CD4-positive, alpha-beta T cell treated with Interleukin-21 for 1 hour (primary cell): ENCODE data around the gene ENDOU.

ENCODE experiments used
- DNase-seq: peaks from one replicate; pipeline ENCODE4 v3.0.0-alpha.2; 2020

The ENDOU gene

GRCh38 chr12:47757364-47757839 lies 32.1 kb upstream of the ENDOU start:
- no peak for DNase-seq

DNA sequence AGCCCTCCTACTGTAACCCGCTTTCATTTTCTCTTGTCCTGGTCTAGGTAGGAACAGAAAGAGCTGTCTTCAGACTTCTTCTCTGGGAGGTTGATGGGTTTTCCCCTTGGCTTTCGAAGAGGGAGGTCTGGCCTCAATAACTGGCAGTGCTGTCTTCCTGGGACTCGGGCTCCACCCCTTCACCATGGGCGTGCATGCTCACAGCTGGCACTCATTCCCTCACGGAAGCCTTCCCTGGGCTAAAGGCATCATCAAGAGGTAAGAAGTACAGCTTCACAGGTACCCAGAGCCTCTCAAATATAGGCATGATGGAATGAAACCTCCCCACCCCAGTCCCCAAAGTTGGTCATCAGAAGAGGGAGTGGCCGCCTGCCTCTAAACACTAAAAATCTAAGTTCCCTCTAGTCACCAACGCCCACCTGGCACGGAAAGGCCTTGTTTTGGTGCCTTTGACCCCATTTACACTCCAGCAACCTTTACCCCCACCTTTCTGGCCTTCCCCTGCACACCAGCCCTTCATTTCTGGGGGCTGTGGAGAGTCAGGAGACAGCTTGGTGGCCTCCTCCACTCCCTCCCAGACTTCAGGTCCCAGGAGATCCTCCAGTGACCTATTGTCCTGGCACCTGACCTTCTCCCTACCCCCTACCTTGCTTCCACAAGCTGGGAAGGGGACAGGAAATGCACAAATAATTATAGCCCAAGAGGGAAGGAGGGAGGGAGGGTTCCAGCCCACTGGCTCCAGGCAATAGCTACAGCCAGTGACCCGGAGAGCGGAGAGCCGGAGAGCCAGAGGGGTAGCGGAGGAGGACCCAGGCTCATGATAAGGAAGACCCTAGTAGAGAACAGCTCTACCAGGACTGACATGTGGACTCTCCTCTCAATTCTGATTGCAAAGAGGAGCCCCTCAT lies 30.6 kb upstream of the ENDOU start:
- DNase-seq: peak; percentile 29

GRCh38 chr12:47754881-47755280 lies 29.6 kb upstream of the ENDOU start:
- DNase-seq: no peak

GRCh38 chr12:47754126-47754525 lies 28.8 kb upstream of the ENDOU start:
- DNase-seq: no peak

DNA sequence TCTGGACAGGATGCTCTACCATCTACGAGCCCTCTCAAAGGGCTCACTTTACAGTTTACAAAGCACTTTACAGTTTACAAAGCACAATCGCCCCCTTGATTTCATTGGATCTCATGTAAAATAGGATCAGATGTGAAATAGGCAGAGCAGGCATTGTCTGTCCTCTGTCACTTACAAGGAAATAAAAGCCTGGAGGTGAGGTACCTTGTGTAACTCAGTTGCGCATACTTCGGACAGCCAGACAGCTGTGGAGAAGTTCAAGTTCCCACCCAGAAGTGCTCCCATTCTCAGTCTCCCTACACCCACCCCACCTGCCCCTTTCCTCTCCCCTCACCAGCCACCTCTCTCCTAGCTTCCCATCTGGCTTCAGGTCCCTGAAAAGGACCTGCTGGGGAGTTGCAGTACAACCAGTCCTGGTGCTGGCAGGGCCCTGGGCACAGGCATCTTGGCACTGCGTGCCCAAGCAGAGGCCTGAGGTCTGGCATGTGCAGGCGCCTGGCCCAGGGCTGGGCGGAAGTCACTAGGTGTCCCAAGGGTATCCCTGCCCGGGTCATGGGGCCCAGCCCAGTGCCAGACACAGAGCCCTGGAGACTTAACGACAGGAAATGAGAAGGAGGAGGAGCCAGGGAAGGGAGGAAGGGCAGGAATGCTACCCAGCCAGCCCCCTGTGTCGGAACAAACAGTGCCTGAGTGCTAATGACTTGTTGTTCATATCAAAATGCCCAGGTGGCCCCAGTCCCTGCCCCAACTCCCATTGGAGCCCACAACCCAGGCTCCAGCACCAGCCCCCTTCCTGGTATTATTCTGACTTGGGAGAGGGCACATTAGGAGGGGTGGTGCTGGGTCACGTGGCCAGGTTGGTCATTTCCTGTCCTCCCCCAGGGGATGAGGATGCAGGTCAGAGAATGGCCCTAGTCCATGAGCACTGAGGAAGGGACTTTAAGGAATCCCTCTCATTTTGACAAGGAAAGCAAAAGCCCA lies 28.0 kb upstream of the ENDOU start:
- DNase-seq: no peak

DNA sequence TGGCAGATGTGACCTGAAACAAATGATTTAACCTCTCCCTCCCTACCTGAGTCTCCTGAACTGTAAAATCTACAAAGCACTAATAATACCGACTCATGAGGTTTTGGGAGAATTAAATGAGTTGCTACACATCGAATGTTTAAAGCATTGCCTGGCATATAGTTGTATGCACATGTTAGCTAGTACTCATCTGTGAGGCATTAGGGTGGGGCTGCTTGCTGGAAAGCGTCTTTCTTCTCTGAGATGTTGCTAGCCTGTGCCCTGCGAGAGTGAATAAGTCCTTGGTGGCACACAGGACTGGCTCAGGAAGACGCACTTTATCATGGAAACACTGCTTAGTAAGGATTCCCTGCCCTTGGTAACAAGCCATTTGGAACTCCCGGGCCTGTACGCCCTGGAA lies 27.3 kb upstream of the ENDOU start:
- no peak for DNase-seq

DNA sequence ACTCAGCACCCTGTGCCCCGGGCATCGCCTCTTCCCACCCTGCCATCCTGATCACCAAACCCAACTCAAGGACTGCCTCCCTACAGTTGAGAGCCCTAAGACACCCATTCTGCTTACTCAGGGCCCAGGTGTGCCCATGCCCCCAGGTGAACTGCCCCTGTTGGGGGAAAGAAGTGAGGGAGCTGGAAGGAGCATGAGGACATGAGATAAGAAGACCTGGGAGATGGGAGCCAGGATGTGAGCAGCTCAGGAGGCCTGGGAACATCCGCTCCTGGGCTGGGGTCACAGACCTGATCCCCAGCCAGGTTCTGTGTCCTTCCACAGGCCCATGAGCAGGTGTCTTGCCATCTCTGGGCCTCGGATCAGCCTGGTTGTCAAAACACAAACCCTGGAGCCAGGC lies 26.8 kb upstream of the ENDOU start:
- DNase-seq: no peak

- DNase-seq: no peak
These were observed 26.3 kb upstream of the ENDOU start for GRCh38 chr12:47751561-47751960.

DNA sequence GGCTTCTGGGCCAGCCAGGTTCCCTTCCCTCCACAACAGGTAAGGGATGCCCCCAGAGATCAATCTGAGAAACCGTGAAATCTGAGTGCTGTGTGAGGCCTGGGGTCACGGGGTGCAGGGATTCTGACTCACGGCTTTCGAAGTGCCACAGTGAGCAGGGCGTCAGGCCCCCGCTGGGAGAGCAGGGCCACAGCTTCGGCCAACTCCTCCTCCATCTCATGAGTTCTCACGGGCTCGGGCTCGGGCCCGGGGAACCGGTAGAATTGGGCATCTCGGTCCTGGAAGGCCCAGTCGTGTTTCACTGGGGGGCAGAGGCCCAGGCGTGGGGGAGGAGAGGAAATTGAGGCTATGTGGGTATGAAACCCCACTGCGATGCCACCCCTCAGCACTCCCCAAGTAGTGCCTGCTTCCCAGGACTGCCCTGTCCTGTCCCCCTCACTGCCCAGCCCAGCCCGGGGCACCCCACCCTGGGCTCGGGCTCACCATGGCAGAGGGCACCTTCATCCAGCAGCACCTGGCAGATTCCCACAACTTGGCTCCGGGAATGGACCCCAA lies 25.7 kb upstream of the ENDOU start:
- DNase-seq: no peak

DNA sequence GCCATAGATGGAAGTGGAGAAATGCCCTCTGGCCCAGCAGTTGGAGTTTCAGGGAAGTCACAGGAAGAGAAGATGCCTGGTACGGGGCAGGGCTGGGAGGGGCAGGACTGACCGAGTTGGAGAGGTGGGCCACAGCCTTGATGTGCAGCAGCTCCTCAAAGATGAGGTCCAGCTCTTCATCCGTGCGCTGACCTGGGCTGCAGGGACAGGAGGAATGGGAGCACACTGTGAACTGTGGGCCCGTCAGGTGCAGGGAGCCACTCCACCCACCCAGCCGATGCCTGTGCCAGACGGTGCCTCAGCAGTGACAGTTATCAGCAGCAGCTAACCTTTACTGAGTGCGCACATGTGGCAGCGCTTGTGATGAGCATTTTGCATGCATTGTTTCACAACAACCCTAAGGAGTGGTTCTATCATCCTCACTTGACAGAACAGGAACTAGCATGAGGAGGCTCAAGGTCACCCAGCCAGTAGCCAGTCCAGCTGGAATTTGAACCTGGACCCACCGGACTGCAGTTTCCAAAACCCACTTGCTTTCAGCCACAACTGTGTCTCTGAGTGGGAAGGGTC lies 25.0 kb upstream of the ENDOU start:
- no peak for DNase-seq

GRCh38 chr12:47748899-47749298 lies 23.6 kb upstream of the ENDOU start:
- DNase-seq: no peak

- no peak for DNase-seq
These were observed 23.2 kb upstream of the ENDOU start for GRCh38 chr12:47748507-47748828.

GRCh38 chr12:47747596-47748506 lies 22.6 kb upstream of the ENDOU start:
- DNase-seq: no peak

DNA sequence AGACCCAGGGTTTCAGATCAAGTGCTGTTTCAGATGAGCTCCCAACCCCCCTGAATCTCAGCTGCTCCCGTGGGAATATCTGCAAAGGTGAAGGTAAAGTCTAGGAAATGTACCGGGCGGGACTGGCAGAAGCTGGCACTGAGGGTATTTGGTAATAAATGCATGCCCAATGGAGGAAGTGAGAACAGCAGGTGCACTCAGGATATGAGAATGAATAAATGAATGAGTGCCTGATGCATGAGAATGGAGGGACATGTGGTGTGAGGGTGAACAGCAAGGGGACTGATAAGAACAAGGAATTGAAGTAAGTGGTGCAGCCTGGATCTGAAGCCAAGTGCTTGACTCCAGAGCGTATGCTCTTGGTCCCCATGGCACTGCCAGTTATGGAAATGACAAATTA lies 21.8 kb upstream of the ENDOU start:
- DNase-seq: no peak

- no peak for DNase-seq
These were observed 21.2 kb upstream of the ENDOU start for GRCh38 chr12:47746523-47746922.

DNA sequence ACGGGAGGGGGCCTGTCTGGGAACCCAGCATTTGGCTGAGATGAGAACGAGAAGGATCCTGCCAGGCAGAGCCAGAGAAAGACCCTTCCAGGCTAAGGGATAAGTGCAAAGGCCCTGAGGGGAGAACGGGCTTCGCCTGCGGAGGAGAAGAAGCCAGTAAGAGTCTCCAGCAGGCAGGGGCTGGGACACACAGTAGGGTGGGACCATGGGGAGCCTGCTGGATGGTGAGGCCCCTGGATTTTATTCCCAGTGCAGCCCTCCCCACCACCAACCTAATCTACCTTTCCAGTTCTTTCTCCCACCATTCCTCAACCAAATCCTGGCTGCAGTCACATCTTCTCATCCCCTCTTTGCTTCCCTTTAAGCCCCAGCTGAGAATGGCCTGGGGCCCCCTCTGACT lies 20.8 kb upstream of the ENDOU start:
- no peak for DNase-seq

DNA sequence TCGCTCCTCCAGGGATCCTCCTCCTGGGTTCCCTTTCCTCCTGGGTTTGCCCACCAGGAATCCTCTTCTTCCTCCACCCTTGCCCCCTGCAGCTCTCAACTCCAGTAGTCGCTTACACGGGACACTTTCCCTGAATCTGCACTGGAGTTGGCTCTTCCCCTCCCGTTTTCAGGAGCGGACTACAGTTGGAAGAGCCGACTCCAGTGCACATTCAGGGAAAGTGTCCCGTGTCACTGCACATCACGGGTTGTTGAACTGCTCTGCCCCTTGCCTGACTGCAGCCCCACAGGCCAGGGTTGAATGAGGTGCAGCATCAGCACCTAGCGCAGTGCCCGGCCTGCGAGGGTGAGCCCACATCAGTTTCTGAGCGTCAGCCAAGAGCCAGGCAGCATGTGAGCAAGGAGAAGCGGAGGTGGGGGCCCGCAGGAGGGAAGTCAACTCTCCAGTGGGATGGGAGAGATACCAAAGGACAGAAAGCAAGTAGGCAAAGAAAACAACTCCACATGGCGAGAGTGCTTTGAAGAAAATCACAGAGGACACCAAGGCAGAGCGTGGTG lies 20.3 kb upstream of the ENDOU start:
- no peak for DNase-seq

GRCh38 chr12:47744778-47745436 lies 19.6 kb upstream of the ENDOU start:
- DNase-seq: no peak

GRCh38 chr12:47744005-47744651 lies 18.8 kb upstream of the ENDOU start:
- peak; percentile 72 for DNase-seq

- no peak for DNase-seq
These were observed 18.1 kb upstream of the ENDOU start for GRCh38 chr12:47743311-47743860.
